Adrenal gland (tissue), 5 donors: ENCODE results near the gene NEURL4.

Experiments
- CTCF ChIP-seq, 6 experiments: fragments of 450-650 bp in 4 of 6; fragments of 200-600 bp in 2 of 6; sonication (generic) in 1 of 6; IDR thresholded peaks; 1 replicate in 5 of 6; 2 replicates in 1 of 6; pipeline versions ENCODE4 v1.5.1 to v1.8.0; 2016 to 2021; ENCODE audit warnings: antibody characterized with exemption in 6 of 6, mild to moderate bottlenecking in 2 of 6, moderate library complexity in 1 of 6
- POLR2A ChIP-seq, 2 donors: fragments of 450-650 bp; IDR thresholded peaks; one replicate each; pipeline ENCODE4 v1.6.1; 2017; ENCODE audit warnings: antibody characterized with exemption in 2 of 2, mild to moderate bottlenecking in 2 of 2, moderate library complexity in 1 of 2
- donor health status: DM: no; HTN: no; CAD: no.

GRCh38 chr17:7343250-7343649 is 14.1 kb upstream of the NEURL4 start:
- TF ChIP-seq CTCF (IDR thresholded peaks at IDR 0.05) (no peak), POLR2A (IDR thresholded peaks at IDR 0.05) (no peak)
